Measurements from ENCODE around the gene IGLL1.
"Not testable (repeated sequence)": the region's sequence is repeated elsewhere in the genome, so short reads cannot be mapped to it uniquely, and the experiment has no call there.

Gene IGLL1

DNA sequence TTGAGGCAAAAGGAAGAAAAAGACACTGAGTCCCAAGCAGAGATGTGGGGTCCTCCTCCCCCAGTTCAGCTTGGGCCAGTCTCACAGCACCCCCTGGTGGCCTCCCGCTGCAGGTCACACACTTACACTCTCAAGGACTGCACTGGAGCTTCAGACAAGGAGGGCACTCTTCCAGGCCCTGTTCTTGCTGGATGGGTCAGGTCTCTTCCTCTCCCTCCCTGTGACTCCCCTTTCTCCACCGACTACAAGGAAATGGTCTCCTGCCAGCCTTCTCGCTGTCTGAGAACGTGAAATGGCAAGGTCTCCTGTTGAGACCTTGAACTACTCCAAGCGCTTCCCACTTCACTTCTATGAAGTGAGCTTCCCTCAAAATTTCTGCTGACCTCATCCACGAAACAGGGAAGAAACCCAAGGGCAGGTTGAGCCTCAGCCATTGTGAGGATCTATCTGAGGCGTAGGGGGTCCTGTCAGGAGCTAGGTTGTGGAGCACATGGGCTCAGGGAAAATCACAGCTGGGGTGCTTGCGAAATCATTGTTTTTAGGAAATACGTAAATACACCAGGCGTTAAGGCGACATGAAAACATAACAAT lies 11.2 kb upstream of the IGLL1 start:
- DNase-seq = peak; percentile 37

- DNase-seq = no peak
Measured at GRCh38 chr22:23583836-23584235, 3.7 kb upstream of the IGLL1 start.

GRCh38 chr22:23583153-23583552 lies 3.1 kb upstream of the IGLL1 start:
- no peak for DNase-seq

- DNase-seq = no peak
Measured at GRCh38 chr22:23581260-23581650, 1.2 kb upstream of the IGLL1 start.

DNA sequence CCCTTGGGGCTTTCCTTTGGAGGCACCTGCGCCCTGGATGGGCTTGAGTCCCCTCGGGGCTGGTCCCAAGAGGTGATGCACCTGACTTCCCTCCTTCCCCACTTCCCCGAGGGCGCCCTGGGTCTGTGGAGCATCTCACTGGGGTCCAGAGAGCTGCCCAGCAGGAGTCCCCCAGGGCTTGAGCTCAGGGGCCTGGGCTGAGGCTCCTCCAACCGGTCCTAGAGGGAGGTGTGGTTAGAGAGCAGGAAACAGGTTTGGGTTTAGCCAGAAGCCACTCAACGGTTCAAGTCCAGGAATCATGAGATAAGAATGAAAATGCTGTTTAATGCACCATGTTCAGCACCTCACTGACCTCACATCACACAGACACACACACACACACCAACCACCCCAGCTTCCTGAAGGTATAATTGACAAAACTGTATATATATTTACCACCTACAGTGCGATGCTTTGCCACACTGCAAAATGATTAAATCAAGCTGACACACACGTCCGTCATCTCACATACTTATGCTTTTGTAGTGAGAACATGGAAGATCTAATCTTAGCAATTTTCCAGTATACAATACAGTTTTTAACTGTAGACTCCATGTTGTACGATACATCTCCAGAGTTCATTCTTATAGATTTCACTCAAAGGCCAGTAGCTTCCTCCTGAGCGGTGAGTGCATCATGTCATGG lies 628 bp upstream of the IGLL1 start:
- no peak for DNase-seq

DNA sequence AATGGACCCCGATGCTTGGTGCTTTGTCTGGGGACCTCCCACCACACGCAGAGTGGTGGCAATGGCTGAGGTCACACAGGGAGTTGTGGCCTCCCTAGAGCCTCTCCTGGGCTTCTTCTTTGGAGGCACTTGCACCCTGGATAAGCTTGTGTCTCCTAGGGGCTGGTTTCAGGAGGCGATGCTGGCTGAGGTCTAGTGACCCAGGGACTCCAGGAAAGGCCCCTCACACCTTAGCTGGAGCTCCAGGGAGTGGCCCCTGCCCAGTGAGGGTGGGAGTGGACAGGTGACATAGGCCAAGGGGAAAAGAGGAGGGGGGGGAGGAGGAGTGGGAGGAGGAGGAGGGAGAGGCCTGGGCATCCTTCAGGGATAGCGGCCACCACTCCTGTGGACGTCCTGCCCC lies 810 bp downstream of the IGLL1 start:
- DNase-seq = no peak

DNA sequence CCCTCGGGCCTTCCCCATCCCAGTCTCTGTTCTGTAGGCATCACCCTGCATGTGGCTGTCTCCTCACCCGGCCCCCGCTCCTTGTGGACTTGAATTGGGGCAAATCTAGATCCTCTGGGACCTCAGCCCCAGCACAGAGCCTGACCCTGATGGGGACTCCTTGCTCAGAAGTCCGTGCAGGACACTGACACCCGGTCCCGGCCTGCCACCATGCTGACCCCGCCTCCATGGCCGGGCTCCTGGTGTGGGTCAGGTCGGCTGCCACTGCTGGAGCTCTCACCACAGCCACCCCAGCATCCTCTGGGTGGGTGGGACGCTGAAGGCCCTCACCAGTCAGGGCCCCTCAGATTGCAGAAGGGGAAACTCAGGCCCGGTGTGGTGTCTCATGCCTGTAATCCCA lies 1.8 kb downstream of the IGLL1 start:
- no peak for DNase-seq

DNA sequence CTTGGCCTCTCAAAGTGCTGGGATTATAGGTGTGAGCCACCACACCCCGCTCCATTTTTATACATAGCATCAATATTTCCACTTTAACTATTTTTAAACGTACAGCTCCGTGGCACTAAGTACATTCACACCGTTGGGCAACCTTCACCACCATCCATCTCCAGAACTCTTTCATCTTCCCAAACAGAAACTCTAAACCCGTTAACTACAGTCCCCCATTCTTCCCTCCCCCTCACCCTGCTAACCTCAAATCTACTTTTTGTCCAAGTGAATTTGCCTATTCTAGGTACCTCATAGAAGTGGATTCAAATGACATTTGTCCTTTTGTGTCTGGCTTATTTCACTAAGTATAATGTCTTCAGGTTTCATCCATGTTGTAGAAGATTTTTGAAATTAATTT lies 3.4 kb downstream of the IGLL1 start:
- no peak for DNase-seq

DNA sequence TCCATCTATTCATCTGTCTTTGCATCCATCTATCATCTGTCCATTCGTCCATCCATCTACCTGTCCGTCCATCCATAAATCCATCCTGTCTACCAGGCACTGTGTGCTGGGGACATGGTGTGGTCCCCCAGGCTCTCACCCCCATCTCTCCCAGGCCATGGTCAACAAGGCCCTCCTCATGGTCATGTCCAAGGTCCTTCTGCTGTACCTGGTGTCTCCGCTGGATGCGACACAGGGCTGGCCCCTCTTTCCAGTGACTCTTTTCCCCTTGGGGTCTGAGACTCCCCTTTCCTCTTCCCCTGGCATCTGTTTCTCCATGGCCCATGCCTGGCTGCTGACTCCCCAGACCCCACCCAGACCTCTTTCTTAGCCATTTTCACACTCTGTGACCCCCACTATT lies 4.5 kb downstream of the IGLL1 start:
- no peak for DNase-seq

DNA sequence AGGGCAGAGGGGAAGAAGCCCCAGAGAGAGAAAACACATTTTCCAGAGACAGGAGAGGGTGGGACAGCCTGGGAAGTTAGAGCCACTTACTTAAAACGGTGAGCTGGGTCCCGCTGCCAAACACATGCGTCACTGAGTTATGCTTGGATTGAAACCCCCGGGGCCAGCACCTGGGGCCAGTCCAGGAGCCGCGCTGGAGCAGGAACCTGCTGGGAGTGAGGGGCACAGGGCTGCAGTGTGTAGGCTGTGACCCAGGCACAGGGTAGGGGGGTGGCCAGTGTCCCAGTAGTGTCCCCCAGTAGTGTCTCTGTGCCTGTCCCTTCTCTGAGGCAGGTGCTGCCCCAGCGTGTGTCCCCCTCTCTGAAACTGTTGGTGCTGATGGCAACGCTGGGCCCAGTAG lies 5.2 kb downstream of the IGLL1 start:
- no peak for DNase-seq

GRCh38 chr22:23574371-23574811 lies 5.7 kb downstream of the IGLL1 start:
- no peak for DNase-seq

DNA sequence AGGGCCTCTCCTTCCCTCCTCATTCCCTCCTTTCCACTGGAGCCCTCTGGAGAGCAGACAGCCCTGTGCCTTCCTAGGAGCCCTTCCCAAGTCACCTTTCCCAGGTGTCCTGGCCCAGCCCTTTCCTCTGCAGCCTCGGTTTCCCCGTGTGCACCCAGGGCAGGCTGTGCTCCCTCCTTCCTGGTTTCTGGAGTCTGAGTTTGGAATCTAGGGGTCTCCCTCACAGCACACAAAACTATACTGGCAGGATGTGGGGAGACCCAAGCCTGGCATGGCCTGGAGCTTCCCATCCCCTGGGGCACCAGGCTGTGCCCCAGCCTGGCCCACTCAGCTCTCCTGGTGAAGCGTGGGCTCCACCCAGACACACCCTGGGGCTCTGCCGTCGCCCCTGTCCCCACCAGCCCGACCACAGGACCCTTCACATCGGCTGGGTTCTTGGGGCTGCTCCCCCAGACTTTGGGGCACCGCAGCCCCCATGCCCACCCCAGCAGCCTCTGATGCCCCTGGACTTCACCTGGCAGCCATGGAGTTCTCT lies 6.3 kb downstream of the IGLL1 start:
- not testable (repeated sequence) for DNase-seq

DNA sequence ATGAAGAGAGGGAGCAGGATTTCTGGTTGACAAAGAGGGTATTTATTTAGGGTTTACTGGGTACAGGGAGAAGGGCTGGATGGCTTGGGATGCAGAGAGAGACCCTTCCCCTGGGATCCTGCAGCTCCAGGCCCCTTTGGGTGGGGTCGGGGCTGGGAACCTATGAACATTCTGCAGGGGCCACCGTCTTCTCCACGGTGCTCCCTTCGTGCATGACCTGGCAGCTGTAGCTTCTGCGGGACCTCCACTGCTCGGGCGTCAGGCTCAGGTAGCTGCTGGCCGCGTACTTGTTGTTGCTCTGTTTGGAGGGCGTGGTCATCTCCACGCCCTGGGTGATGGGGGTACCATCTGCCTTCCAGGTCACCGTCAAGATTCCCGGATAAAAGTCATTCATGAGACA lies 7.0 kb downstream of the IGLL1 start:
- not testable (repeated sequence) for DNase-seq

DNA sequence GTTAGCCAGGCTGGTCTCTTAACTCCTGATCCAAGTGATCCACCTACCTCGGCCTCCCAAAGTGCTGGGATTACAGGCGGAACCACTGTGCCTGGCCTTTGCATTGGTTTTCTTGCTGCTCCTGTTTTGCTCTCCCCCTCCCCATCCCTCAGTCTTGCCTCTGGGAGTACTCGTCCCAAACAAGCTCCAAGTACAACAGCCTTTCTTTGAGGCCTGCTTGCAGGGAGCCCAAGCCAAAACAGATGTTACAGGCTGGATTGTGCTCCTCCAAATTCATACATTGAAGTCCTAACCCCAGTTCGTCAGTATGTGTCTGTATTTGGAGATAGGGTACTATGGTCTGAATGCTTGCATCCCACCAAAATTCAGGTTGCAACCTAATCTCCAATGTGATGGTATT lies 8.6 kb downstream of the IGLL1 start:
- no peak for DNase-seq

- no peak for DNase-seq
Measured at GRCh38 chr22:23570681-23571080, 9.4 kb downstream of the IGLL1 start.

GRCh38 chr22:23569716-23570115 lies 10.4 kb downstream of the IGLL1 start:
- DNase-seq = no peak

- no peak for DNase-seq
Measured at GRCh38 chr22:23569291-23569690, 10.8 kb downstream of the IGLL1 start.

DNA sequence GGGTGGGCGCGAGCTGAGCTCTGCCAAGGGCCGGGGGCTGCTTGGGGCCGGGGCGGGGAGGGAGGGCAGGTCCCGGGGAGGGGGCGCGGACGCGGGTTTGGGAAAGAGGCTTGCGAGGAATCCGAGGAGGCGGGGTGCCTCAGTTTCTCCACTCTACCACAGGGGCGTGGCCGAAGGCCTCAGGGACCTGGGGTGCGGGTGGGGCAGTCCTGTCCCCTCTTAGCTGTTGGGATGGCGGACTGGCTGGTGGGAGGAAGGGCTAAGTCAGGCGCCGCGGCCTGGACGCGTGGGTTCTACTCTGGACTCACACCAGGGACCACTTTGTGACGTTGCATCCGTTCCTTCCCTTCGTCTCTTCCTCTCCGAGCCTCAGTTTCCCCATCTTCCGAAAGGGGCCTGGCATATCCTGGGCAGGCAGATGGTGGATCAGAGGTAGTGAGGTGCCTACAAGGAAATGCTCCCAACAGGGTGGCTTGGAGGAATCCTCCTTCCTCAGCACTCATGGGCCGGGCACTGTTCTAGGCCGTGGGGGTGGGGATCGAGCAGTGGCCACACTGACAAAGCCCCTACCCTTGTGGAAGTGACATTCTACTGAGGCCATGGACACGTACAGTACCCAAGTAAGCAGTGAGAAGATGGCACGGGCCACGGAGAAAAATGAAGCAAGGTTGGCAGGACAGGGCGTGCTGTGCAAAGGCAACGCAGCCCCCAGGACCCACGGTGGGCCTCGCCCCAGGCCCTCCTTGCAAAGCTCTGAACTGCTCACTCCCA lies 13.2 kb downstream of the IGLL1 start:
- DNase-seq = no peak

DNA sequence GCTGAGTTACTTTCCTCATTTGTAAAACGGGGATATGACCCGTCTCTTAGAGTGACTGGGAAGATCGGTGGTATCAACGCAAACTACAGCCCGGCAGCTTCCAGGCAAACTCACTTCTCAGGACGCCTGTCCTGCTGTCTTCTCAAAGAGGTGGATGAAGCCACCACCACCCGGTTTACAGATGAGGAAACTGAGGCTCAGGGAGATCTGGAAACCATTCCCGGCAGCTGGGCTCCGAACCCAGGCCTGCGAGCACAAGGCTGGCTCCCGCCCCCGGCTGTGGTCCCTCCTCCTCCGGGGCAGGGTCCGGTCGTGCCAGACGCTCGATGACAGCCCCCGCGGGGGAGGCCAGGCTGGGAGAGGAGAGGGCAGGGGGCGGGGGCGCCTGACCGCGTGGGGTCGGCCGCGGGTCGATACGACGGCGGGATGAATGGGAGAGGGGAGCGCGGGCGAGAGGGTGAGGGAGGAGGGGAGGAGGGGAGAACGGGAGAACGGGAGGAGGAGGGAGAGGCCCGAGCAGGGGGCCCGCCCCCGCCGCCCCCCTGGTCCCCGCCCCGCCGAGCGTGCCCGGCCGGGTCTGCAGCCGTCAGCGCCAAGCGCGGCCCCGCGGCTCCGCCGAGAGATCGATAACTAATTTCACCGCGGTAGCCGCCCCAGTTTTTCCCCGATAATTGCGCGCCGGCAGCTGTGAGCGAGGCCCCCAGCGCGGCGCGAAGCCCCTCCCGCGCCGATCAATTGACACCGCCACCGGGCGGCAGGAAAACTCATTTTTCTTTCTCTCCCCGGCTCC lies 14.0 kb downstream of the IGLL1 start:
- no peak for DNase-seq

DNA sequence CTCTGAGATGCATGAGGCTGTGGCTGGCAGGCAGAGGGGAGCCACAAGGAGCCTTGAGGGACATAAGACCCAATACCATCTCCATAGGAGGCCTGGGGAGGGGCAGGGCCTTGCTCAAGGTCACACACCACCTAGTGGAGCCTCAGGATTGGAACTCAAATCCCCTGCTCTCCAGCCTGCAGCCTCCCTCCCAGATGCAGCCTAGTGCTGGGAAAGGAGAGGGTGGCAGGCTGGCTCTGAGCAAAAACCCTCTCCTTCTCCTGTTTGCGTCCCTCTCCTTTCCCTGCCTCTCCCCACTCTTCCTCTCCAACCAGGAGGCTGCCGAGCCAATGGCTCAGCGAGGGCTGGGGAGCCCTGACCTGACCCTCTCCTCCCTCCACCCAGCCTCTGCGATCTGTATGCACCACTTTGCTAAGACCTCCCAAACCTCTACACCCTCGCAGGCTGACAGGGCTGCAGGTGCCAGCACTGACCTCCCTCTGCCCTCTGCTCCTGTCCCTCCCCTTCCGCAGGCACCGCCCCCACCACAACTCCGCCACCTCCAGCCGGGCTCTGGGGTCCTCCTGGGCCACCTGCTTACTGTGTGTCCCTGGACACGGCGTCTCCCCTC lies 14.7 kb downstream of the IGLL1 start:
- DNase-seq = no peak

DNA sequence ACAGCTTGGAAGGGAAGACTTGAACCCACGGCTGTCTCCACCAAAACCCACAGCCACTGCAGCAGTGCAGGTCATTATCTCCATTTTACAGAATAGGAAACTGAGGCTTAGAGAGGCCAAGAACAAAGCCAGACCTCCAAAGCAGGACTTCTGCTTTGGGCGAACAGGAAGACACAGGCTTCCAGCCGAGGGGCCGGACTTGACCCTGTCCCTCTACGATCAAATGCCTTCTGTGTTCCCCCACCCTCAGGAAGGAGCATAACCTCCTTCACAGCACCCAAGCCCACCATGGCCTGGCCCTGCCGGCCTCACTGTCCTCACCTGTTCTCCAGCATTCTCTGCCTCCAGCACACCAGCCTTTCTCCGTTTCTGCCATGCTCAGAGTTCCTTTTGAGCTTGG lies 15.8 kb downstream of the IGLL1 start:
- DNase-seq = no peak

DNA sequence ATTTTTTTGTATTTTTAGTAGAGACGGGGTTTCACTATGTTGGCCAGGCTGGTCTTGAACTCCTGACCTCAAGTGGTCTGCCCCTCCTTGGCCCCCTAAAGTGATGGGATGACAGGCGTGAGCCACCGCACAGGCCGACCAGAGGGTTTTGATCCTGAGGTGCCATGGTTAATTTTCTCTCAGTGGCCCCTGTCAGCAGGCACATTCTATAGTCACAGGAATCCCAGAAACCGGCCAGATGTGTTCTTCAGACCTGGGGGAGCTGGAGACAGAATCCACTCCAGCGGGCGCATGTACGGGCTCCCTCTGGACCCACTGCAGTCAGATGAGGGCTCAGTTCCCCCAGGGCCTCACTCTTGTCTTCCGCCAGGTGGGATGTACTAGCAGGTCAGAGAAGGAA lies 17.0 kb downstream of the IGLL1 start:
- no peak for DNase-seq

GRCh38 chr22:23562186-23562585 lies 17.9 kb downstream of the IGLL1 start:
- no peak for DNase-seq
